GM12891 (cell line): Measurements from ENCODE around the gene POU2F3. TPM values are rescaled to one million over a fixed set of nuclear protein-coding genes. Genes with fewer than 3 reads are reported as not detected.

Source experiments
- DNase-seq: peaks from one replicate; pipeline ENCODE4 v3.0.0; 2011; ENCODE audit warnings: low spot score; ENCODE audit not compliant: insufficient read length
- FAIRE-seq: peaks from 2 replicates; lab custom pipeline; 2011; peaks lifted over from hg19 to GRCh38; lab: Jason Lieb, UNC
- PAX5 ChIP-seq: IDR thresholded peaks from 2 replicates; pipeline ENCODE4 v1.6.1; 2011; ENCODE audit warnings: low read length, moderate library complexity, mild to moderate bottlenecking; ENCODE audit not compliant: insufficient read depth, severe bottlenecking
- POLR2A ChIP-seq: IDR thresholded peaks from 2 replicates; pipeline ENCODE4 v1.6.1; 2011; ENCODE audit warnings: low read depth, low read length, control low read depth
- POLR2AphosphoS5 ChIP-seq: IDR thresholded peaks from 2 replicates; pipeline ENCODE4 v1.6.1; 2011; ENCODE audit warnings: low read depth, low read length, control low read depth
- POU2F2 ChIP-seq: IDR thresholded peaks from 2 replicates; pipeline ENCODE4 v1.6.1; 2011; ENCODE audit warnings: low read depth, mild to moderate bottlenecking, control low read depth, low read length, moderate library complexity
- SPI1 ChIP-seq: IDR thresholded peaks from 2 replicates; pipeline ENCODE4 v1.6.1; 2011; ENCODE audit warnings: low read depth, low read length, control low read depth
- TAF1 ChIP-seq: IDR thresholded peaks from 2 replicates; pipeline ENCODE4 v1.6.1; 2011; ENCODE audit warnings: low read depth, low read length, control low read depth
- polyA plus RNA-seq: library from polyadenylated mRNA; unstranded; fragments of >200 nt; gene quantifications from one replicate; pipeline ENCODE4 v1.2.1, GENCODE V29; 2012; ENCODE audit warnings: low read depth, missing spikeins, inconsistent platforms; ENCODE audit not compliant: missing spikeins

POU2F3 gene
- 0.10 TPM for polyA plus RNA-seq

GRCh38 chr11:120239713-120240640 lies at the start of gene POU2F3:
POU2F3 (plus strand) TSS chr11:120240140; CDS start chr11:120240344, 204 bp downstream.
- no peak for DNase-seq
- no peak for FAIRE-seq
- no peak for TF ChIP-seq POLR2A
- no peak for TF ChIP-seq TAF1
- TF ChIP-seq PAX5 = no peak
- TF ChIP-seq POU2F2 = no peak
- no peak for TF ChIP-seq SPI1

GRCh38 chr11:120191058-120191457 lies 48.9 kb upstream of the POU2F3 start:
- no peak for TF ChIP-seq POLR2AphosphoS5
- TF ChIP-seq POLR2A = no peak
- no peak for TF ChIP-seq TAF1
- no peak for TF ChIP-seq POU2F2
- no peak for TF ChIP-seq SPI1
- FAIRE-seq (no peak), DNase-seq (no peak)

GRCh38 chr11:120192831-120193625 lies 46.9 kb upstream of the POU2F3 start:
- FAIRE-seq = no peak
- no peak for DNase-seq
- TF ChIP-seq POU2F2 = no peak
- no peak for TF ChIP-seq PAX5
- no peak for TF ChIP-seq POLR2A
- no peak for TF ChIP-seq POLR2AphosphoS5
- TF ChIP-seq TAF1 = no peak
- TF ChIP-seq SPI1 = no peak

GRCh38 chr11:120194166-120194565 lies 45.8 kb upstream of the POU2F3 start:
- TF ChIP-seq POU2F2 = no peak
- no peak for TF ChIP-seq POLR2AphosphoS5
- no peak for TF ChIP-seq SPI1
- no peak for TF ChIP-seq TAF1
- TF ChIP-seq POLR2A = no peak
- TF ChIP-seq PAX5 = no peak
- no peak for FAIRE-seq
- DNase-seq = no peak

GRCh38 chr11:120195601-120196320 lies 44.2 kb upstream of the POU2F3 start:
- TF ChIP-seq TAF1 (no peak), POLR2A (no peak), POLR2AphosphoS5 (no peak), SPI1 (no peak), PAX5 (no peak), POU2F2 (no peak)
- no peak for DNase-seq
- no peak for FAIRE-seq

GRCh38 chr11:120196826-120197225 lies 43.1 kb upstream of the POU2F3 start:
- TF ChIP-seq POLR2AphosphoS5 (no peak), POU2F2 (no peak), SPI1 (no peak), PAX5 (no peak), POLR2A (no peak), TAF1 (no peak)
- no peak for FAIRE-seq
- no peak for DNase-seq

GRCh38 chr11:120197251-120197891 lies 42.6 kb upstream of the POU2F3 start:
- no peak for TF ChIP-seq POLR2A
- FAIRE-seq = no peak
- DNase-seq = no peak

- no peak for DNase-seq
- no peak for TF ChIP-seq SPI1
- FAIRE-seq = no peak
Measured at GRCh38 chr11:120197977-120198376, 42.0 kb upstream of the POU2F3 start.

- FAIRE-seq = no peak
- DNase-seq = no peak
- TF ChIP-seq SPI1 (no peak), POLR2A (no peak), TAF1 (no peak), PAX5 (no peak)
Measured at GRCh38 chr11:120198403-120198786, 41.5 kb upstream of the POU2F3 start.
